HL-60 (cell line): ENCODE data around the gene MAN1C1.

ENCODE experiments used
- DNase-seq, 2 experiments: peaks; one replicate each; pipeline ENCODE4 v3.0.0-alpha.2; 2010 to 2020; ENCODE audit warnings: low read depth in 1 of 2, low spot score in 1 of 2
- H3K27ac ChIP-seq: fragments of 250-450 bp; sonication (Bioruptor Pico); replicated peaks from 2 replicates; pipeline ENCODE4 v1.5.1; 2020; ENCODE audit warnings: mild to moderate bottlenecking, moderate library complexity
- H3K27me3 ChIP-seq: fragments of 250-450 bp; sonication (Bioruptor Pico); 2 replicates; pipeline ENCODE4 v1.5.1; 2021; ENCODE audit warnings: mild to moderate bottlenecking, moderate library complexity; ENCODE audit not compliant: insufficient read depth, poor library complexity, severe bottlenecking
- H3K4me3 ChIP-seq: replicated peaks from 2 replicates; pipeline ENCODE4 v1.5.1; 2011; ENCODE audit warnings: mild to moderate bottlenecking, control low read depth, low read length; ENCODE audit not compliant: insufficient read depth
- GABPA ChIP-seq: IDR thresholded peaks from 2 replicates; pipeline ENCODE4 v1.6.1; 2012; ENCODE audit warnings: low read depth
- POLR2AphosphoS5 ChIP-seq: IDR thresholded peaks from 2 replicates; pipeline ENCODE4 v1.6.1; 2012; ENCODE audit warnings: low read depth
- REST ChIP-seq: IDR thresholded peaks from 2 replicates; pipeline ENCODE4 v1.6.1; 2012; ENCODE audit warnings: low read depth; ENCODE audit not compliant: insufficient replicate concordance
- SPI1 ChIP-seq: IDR thresholded peaks from 2 replicates; pipeline ENCODE4 v1.6.1; 2012; ENCODE audit warnings: low read depth, mild to moderate bottlenecking, borderline replicate concordance
- TF ChIP-seq, protein P1 (sequence below): IDR thresholded peaks from one replicate; pipeline ENCODE4 v1.5.1; 2011; ENCODE audit warnings: low read length, control low read depth, inconsistent platforms; ENCODE audit not compliant: insufficient read depth

MAN1C1 gene

DNA sequence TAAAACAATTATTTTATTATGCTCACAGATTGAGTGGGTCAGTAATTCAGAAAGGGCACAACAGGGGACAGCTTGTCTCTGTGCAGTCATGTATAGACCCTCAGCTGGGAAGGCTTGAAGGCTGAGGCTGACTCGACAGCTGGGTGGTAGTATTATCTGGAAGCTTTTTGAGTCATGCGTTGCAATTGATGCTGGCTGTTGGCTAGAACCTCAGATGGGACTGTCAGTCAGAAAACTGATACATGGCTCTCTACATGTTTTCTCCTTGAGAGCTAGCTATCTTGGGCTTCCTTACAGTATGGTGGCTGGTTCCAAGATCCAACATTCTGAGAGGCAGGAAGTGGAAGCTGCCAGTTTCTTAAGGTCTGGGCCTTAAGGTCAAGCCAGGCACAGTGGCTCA lies 121.9 kb downstream of the MAN1C1 start:
- TF ChIP-seq, protein P1, sequence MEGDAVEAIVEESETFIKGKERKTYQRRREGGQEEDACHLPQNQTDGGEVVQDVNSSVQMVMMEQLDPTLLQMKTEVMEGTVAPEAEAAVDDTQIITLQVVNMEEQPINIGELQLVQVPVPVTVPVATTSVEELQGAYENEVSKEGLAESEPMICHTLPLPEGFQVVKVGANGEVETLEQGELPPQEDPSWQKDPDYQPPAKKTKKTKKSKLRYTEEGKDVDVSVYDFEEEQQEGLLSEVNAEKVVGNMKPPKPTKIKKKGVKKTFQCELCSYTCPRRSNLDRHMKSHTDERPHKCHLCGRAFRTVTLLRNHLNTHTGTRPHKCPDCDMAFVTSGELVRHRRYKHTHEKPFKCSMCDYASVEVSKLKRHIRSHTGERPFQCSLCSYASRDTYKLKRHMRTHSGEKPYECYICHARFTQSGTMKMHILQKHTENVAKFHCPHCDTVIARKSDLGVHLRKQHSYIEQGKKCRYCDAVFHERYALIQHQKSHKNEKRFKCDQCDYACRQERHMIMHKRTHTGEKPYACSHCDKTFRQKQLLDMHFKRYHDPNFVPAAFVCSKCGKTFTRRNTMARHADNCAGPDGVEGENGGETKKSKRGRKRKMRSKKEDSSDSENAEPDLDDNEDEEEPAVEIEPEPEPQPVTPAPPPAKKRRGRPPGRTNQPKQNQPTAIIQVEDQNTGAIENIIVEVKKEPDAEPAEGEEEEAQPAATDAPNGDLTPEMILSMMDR = no peak
- TF ChIP-seq GABPA = no peak
- TF ChIP-seq POLR2AphosphoS5 = no peak
- TF ChIP-seq REST = no peak
- TF ChIP-seq SPI1 = no peak
- Histone ChIP-seq H3K4me3 (no peak overlapping the region), H3K27me3 (peaks cover 2% of the 10 kb centered on the region), H3K27ac (no peak overlapping the region)
- DNase-seq = no peak

DNA sequence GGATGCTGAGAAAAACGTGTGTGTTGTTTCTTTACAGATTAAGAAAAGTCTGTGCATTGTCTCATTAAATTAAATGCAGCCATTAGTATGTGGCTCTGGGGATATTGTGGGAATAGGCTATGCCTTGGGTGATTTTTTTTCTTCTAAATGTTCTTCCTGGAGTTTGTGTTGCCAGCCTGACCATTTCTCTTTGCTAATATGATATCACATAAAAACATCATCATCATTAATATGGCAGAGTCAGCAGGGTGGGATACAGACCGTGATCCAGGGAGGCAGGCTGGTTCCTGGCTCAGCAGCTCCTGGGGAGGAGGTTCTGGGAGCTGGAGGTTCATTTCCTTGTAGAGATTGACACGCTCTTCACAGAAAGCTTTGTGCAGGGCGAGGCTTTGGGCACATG lies 122.8 kb downstream of the MAN1C1 start:
- H3K4me3 ChIP-seq = no peak overlapping the region
- TF ChIP-seq SPI1 (no peak), POLR2AphosphoS5 (no peak), REST (no peak), GABPA (no peak)
- TF ChIP-seq, protein P1 = no peak
- H3K27me3 ChIP-seq = no peaks in the 10 kb centered on the region
- no peak overlapping the region for H3K27ac ChIP-seq
- DNase-seq = no peak

DNA sequence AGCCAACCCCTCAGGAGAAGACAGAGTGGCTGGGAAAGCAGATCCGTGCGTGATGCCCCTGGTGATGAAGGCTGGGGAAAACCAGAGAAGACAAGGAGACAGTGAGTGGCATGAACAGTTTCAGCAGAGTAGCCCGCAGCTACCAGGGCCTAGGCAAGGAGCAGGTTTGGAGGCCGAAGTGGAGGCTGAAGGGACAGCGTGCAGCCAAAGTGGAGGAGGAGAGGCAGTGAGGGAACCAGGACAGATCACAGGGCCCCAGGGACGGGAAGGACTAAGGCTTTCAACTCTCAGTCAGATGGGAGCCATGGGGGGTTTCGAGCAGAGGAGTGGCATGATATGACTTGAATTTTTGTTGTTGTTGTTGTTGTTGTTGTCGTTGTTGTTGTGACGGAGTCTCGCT lies 123.5 kb downstream of the MAN1C1 start:
- Histone ChIP-seq H3K27ac (no peak overlapping the region), H3K4me3 (no peak overlapping the region), H3K27me3 (no peaks in the 10 kb centered on the region)
- TF ChIP-seq GABPA (no peak), REST (no peak)
- TF ChIP-seq, protein P1 = no peak
- no peak for DNase-seq
